Omental fat pad (tissue), 4 donors: ENCODE measurements around the gene C3orf20. TPM values are rescaled to one million over a fixed set of nuclear protein-coding genes. Genes with fewer than 3 reads are reported as not detected.

ENCODE experiments used
- ATAC-seq: fragments of 150-250 bp; one replicate; pipeline ENCODE4 v1.9.1; 2016; ENCODE audit warnings: mild to moderate bottlenecking, moderate library complexity; ENCODE audit not compliant: low FRiP score
- DNase-seq: peaks from one replicate; pipeline ENCODE4 v3.0.0-alpha.2; 2019; ENCODE audit warnings: low spot score
- total RNA-seq, 4 donors: library from RNA; depleted of rRNA; stranded (reverse); fragments of >200 nt; gene quantifications; one replicate each; pipeline ENCODE4 v1.1.0, GENCODE V29; 2016
- TF ChIP-seq, protein P1 (sequence below), 3 donors: fragments of 450-650 bp; IDR thresholded peaks; one replicate each; pipeline ENCODE4 v1.5.1; 2016 to 2017; ENCODE audit warnings: antibody characterized with exemption in 3 of 3, mild to moderate bottlenecking in 3 of 3, moderate library complexity in 2 of 3

C3orf20 gene
- total RNA-seq, 4 donors from 2014 or later = 0.12 to 0.28 TPM; not detected in 2

GRCh38 chr3:14761121-14761672 is 86.3 kb downstream of the C3orf20 start:
- ATAC-seq (no peak), DNase-seq (no peak)
- TF ChIP-seq, protein P1, sequence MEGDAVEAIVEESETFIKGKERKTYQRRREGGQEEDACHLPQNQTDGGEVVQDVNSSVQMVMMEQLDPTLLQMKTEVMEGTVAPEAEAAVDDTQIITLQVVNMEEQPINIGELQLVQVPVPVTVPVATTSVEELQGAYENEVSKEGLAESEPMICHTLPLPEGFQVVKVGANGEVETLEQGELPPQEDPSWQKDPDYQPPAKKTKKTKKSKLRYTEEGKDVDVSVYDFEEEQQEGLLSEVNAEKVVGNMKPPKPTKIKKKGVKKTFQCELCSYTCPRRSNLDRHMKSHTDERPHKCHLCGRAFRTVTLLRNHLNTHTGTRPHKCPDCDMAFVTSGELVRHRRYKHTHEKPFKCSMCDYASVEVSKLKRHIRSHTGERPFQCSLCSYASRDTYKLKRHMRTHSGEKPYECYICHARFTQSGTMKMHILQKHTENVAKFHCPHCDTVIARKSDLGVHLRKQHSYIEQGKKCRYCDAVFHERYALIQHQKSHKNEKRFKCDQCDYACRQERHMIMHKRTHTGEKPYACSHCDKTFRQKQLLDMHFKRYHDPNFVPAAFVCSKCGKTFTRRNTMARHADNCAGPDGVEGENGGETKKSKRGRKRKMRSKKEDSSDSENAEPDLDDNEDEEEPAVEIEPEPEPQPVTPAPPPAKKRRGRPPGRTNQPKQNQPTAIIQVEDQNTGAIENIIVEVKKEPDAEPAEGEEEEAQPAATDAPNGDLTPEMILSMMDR (IDR thresholded peaks at IDR 0.05) = no peak

DNA sequence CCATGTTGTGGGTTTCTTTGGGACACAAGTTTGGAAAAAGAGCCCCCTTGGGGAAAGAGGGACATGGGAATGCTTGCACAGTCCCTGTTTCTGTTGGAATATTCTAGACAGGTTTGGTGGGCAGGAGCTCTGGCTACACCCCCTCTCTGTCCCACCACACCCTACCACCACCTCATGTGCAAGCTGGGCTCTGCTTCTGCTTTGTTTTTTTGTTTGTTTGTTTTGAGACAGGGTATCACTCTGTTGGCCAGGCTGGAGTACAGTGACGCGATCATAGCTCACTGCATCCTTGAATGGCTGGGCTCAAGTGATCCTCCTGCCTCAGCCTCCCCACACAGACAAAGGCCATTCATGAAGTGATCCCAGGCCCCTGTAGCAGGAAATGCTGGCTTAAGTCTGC is 86.9 kb downstream of the C3orf20 start:
- ATAC-seq (no peak), DNase-seq (no peak)
- TF ChIP-seq, protein P1 (IDR thresholded peaks at IDR 0.05) = no peak

- TF ChIP-seq, protein P1 (IDR thresholded peaks at IDR 0.05) = no peak
- no peak for DNase-seq
- no peak for ATAC-seq
Observed at GRCh38 chr3:14762701-14763100, 87.8 kb downstream of the C3orf20 start.

GRCh38 chr3:14764331-14765059 is 89.6 kb downstream of the C3orf20 start:
- no peak for ATAC-seq
- TF ChIP-seq, protein P1 (IDR thresholded peaks at IDR 0.05) = no peak
- DNase-seq = no peak

DNA sequence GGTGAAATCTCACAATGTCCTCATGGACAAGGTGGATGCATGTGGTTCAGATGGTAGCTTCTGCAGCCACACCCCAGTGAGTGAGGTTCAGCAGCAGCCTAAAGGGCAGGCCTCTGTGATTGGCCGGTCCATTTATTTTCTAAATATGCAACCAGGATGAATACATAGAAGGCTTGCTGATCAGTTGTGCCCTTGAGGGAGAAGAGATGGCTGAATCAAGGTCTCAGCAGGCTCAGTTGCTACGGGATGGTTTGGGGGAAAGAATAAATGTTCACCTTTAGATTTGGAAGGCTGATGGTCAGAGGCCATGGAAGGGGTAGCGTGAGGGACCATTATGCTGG is 90.1 kb downstream of the C3orf20 start:
- ATAC-seq = no peak
- TF ChIP-seq, protein P1 (IDR thresholded peaks at IDR 0.05) = no peak
- DNase-seq = no peak

GRCh38 chr3:14765576-14766427 is 90.9 kb downstream of the C3orf20 start:
- ATAC-seq = no peak
- DNase-seq = no peak
- TF ChIP-seq, protein P1 (IDR thresholded peaks at IDR 0.05) = no peak
